Glomerular visceral epithelial cell (primary cell): ENCODE data around the gene RAB13.
"Not testable (repeated sequence)": the region's sequence is repeated elsewhere in the genome, so short reads cannot be mapped to it uniquely, and the experiment has no call there.

Experiments used
- DNase-seq: peaks from one replicate; pipeline ENCODE4 v3.0.0-alpha.2; 2016; ENCODE audit errors: extremely low spot score

Gene RAB13

GRCh38 chr1:153985941-153986761, at the start of gene RAB13:
TSS of gene RAB13 (minus strand) at chr1:153986339. CDS start at chr1:153986236, 103 bp downstream.
- DNase-seq: peak; percentile 93

DNA sequence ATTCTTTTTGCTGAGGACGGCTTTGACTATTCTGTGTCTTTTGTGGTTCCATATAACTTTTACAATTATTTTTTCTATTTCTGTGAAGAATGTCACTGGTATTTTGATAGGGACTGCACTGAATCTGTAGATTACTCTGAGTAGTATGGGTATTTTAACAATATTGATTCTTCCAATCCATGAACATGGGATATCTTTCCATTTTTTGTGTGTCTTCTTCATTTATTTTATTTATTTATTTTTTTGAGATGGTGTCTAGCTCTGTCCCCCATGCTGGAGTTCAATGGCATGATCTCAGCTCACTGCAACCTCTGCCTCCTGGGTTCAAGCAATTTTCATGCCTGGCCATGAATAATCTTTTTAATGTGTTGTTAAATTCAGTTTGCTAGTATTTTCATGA, 47.6 kb upstream of the RAB13 start:
- DNase-seq: not testable (repeated sequence)

DNA sequence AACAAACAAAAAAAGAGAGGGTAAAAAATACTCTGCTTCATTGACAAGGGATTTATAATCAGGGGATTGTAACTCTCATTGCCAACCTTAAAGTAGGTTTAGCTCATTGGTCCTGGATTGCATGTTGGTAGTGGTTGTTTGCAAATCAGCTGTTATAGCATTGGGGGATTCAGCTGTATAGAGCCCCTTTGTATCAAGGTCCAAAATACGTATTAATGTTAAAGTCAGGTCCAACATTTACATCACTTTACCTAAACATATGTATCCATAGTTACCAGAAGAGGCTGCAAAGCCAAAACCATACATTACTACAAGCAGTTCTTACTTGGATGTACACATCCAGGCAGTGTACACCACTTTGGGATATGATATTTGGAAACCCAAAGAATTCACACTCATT, 33.8 kb upstream of the RAB13 start:
- no peak for DNase-seq

DNA sequence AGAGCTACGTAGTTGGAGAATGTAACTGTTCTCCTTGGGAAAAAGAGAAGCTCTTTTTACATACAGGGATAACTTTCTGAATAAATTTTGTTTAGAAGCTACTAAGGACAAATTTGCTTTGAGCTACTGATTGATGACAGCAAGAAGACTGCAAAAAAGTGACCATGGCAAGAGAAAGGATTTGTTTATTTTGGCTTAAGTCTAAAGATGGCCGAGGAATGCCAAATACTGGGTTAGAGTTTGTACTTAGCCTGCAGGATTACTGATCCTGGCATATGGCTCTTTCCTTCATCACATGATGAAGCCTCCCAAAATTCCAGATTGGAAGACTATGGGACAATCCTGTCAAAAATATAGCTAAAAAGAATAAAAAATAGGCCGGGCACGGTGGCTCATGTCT, 33.1 kb upstream of the RAB13 start:
- no peak for DNase-seq

GRCh38 chr1:154014154-154014907, 28.2 kb upstream of the RAB13 start:
- DNase-seq: no peak

- DNase-seq: not testable (repeated sequence)
Measured at GRCh38 chr1:154012543-154012942, 26.4 kb upstream of the RAB13 start.

DNA sequence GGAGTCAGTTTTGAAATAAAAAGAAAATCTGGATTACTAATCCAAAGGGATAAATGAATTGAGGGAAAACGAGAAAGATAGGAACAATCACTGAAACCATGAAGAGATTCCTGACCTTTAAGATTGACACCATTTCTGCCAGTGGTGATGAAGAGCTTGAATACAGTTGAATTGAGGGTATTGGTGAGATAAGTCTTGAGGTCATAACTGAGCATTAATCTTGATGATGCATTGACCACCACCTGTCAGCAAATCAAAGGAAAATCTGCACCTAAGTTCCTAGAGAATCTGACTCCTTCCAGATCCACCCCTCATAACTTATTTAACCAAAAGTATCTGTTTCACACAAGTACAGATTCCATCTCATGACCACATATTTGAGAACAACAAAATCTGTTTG, 26.0 kb upstream of the RAB13 start:
- DNase-seq: no peak

DNA sequence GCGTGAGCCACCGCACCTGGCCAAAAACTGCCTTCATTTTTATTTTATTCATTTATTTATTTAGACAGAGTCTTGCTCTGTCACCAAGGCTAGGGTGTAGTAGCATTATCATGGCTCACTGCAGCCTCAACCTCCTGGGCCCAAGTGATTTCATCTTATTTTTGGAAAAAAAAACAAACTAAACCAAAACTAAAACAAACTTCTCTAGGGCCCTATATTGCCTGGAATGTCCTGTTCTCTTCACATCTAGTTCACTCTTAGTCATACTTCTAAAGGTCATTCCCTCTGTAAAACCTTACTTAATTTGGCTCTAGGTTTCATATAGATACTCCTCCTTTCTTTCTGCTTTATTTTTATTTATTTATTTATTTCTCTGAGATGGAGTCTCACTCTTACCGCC, 20.0 kb upstream of the RAB13 start:
- no peak for DNase-seq

DNA sequence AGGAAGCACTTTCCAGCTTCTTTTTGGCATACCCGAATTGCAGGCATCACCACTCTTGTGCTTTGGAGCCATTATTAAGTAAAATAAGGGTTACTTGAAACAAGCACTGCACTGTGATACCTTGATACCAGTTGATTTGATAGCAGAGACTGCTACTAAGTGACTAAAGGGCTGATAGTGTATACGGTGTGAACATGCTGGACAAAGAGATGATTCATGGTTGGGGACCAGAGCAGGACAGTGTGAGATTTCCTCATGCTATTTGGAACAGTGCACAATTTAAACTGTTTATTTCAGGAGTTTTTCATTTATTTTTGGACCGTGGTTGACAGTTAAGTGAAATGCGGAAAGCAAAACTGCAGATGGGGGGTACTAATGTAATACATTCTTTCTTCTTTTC, 14.3 kb upstream of the RAB13 start:
- DNase-seq: no peak

GRCh38 chr1:153996882-153997281, 10.7 kb upstream of the RAB13 start:
- DNase-seq: not testable (repeated sequence)

DNA sequence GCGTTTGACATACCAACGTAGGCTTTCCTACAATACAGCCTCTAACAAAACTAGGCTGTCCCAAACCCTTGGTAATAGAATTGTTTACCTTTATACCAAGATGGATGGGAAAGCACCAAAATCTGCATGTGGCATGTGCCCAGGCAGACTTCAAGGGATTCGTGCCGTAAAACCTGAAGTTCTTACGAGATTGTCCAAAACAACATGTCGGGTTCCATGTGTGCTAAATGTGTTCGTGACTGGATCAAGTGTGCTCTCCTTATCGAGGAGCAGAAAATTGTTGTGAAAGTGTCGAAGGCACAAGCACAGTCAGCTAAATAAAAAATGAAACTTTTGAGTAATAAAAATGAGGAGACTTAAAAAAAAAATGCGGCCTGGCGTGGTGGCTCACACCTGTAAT, 9.5 kb upstream of the RAB13 start:
- DNase-seq: no peak

DNA sequence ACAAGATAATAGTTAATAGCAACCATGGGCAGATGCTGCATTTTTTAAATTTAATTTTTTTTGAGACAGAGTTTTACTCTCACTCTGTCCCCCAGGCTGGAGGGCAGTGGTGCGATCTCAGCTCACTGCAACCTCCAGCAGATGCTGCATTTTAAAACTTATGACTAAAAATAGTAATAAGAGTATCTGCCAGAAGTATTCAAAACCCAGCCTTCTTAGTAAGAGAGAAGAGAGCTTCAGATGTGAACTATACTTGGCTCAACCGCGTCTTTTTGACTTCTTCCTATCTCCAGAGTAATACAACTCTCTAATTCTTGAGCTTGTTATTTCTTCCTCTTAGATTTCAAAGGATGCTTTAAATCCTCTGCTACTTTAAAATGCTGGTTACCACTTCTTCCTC, 9.1 kb upstream of the RAB13 start:
- DNase-seq: no peak

- no peak for DNase-seq
Measured at GRCh38 chr1:153991806-153992205, 5.7 kb upstream of the RAB13 start.

GRCh38 chr1:153991151-153991630, 5.1 kb upstream of the RAB13 start:
- DNase-seq: no peak

DNA sequence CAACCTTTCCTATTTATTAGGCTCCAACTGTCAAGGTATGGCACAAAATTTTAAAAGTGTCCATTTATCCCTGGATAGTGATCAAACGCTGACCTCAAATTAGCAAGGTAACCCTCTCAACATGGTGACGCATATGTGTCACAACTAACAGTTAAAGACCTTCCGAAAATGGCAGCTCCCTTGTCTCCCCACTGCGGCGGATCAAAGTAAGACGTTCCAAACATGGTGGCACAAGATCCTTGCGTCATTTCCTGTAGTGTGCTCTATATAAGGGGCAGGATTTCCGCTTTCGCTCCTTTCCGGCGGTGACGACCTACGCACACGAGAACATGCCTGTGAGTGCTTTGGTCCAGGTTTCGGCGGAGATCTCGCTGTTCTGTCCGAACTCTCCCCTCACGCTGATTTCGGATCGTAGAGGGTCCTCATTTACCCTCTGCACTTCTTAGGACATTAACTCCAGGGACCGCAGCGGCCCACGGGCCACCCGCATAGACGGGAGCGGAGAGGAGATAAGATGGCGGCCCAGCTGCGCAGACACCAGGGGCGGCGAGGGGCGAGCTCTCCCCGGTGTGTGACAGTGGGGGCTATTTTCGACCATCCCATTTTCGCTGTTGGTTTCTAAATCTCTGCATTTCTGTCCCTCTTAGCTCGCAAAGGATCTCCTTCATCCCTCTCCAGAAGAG, 4.5 kb upstream of the RAB13 start, which contains the start of gene RPS27:
TSS of gene RPS27 (plus strand) at position 295 of the 683 bp plus-strand sequence. CDS start at position 330, 35 bp downstream.
- peak; percentile 97 for DNase-seq

- no peak for DNase-seq
Measured at GRCh38 chr1:153987621-153988020, 1.5 kb upstream of the RAB13 start.

DNA sequence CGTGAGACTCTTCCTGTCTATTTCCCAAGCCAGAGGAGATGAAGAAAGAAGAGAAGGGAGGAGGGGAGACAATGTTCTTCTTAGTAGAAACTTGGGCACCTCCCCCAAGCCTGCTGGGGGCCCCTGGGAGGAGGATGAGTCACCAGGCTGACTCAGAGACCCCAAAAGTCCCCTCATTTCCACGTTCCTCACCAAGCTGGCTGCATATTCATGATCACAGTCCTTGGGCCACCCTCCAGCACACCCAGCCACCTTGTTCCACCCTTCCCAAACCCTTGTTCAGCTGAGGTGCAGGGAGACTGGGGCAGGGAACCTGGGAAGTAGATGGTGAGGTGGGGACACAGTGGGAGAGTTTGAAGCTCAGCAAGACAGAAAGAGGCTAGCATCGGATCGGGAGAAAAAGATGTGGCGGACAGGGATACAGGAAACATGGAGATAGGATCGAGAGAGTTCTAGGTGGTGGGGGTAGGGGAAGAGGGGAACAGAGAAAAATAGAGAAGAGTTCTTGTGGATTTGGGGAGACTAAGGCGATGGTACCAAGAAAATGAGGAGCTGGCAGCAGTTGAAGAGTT, 712 bp downstream of the RAB13 start:
- DNase-seq: peak; percentile 80

DNA sequence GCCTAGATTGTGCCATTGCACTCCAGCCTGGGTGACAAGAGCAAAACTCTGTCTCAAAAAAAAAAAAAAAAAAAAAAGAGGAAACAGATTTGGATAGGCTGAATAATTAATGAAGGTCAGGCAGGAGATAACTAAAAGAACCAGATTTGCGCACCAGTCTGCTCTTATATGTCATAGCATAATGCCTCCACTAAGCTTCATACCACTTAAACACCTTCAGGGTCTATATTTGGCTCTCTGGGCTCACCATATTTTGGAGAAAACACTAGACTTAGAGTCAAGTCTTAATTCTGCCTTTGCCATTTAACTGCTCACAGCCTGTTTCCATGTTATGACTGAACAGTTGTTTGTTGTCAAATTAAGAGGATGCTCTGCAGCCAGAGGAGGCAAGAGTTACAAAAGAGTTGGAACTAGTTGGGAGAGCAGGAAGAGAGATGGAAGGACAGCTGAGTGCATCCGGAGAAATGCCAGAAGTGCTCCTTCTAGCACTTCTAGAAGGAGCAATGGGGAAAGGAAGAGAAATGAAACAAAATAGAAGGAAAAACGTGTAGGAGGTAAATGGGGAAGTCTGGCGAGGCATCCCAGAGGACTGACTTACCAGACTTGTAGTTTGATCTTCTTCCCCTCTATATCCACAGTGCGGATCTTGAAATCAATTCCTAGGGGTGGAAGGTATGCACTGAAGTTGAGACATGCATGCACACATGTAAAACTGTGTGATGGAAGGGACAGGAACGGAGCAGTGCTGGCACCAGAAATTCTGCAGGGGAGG, 1.8 kb downstream of the RAB13 start:
- no peak for DNase-seq

DNA sequence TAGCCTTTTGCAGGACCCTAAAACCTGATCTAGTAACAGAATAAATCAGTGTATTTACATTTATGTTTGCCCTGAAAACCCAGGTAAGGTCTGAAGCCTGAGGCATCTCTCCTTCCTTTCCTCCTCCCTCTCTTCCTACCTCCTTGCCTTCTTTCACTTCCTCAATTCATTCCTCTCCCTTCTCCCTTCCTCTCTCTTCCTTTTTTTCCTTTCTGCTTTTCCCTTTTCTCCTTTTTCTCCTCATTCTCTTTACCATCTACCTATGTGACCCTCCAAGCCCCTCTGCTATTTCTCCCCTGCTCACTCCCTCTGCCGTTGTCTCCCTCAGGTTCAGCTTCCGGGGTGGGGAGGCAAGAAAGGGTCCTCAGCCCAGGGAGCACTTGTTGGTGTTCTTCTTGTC, 4.4 kb downstream of the RAB13 start:
- DNase-seq: not testable (repeated sequence)

GRCh38 chr1:153979091-153979490, 7.0 kb downstream of the RAB13 start:
- DNase-seq: not testable (repeated sequence)

DNA sequence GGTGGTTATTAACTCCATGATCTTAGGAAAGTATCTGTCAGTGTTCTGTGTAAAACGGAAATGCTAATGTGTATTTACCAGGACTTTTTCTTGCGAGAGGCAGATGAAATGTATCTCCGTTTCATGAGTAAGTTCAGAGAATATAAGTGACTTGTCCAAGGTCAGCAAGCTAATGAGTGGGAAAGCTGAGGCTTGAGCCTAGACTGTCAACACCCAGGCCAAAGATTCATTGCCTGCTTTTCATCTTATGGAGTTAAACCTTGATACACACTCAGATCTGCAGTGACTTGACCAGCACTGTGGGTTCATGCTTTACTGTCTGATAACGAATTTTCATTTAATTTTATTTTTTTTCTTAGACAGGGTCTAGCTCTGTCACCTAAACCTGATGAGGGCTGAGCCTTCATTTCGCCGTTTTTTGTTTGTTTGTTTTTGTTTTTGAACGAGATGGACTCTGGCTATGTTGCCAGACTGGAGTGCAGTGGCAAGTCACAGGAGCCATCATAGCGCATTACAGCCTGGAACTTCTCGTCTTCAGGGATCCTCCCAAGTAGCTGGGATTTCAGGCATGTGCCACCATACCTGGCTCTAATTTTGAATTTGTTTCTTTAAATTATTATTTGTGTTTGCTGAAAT, 7.7 kb downstream of the RAB13 start:
- no peak for DNase-seq
